ENCODE data around the gene RNU4-1. TPM values are rescaled to one million over a fixed set of nuclear protein-coding genes. Genes with fewer than 3 reads are reported as not detected.

RNU4-1 gene
- total and polyA plus RNA-seq, 4 donors, result under 0.01 to 26.0 (median under 0.01) TPM; not detected in 1

DNA sequence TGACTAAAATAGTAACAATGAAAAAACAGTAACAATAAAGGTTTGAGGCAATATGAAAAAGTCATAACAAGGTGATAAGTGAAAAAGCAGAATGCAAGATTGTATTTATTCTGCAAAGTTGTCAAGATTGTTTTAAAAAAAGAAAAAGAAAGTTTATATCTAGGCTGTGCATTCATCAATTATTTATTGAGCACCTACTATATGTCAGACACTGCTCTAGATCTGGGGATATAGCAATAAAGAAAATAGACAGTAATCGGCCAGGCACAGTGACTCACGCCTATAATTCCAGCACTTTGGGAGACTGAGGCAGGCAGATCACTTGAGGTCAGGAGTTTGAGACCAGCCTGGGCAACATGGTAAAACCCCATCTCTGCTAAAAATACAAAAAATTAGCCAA lies 30.7 kb upstream of the RNU4-1 start:
- H3K27me3 ChIP-seq (ENCODE audit: control insufficient read depth in 4 of 4, insufficient read depth in 4 of 4, low read length in 3 of 4), result no peaks in the 10 kb centered on the region
- H3K36me3 ChIP-seq (ENCODE audit: control insufficient read depth in 4 of 4, insufficient read depth in 3 of 4, low read depth in 1 of 4, low read length in 3 of 4), result no peaks in the 10 kb centered on the region
- no peak overlapping the region for H3K27ac ChIP-seq (ENCODE audit: low read depth in 1 of 2, low read length in 2 of 2)
- 96% methylated on average over 2 of the region's 2 CpGs for WGBS
- DNase-seq (ENCODE audit: low spot score), result no peak
- H3K4me1 ChIP-seq (ENCODE audit: control insufficient read depth in 4 of 4, insufficient read depth in 4 of 4, low read length in 3 of 4), result peaks cover 5 to 33% (median 25%) of the 10 kb centered on the region in 4 donors
- no peak overlapping the region for H3K9ac ChIP-seq (ENCODE audit: low read depth in 1 of 2, low read length in 2 of 2)
- H3K9me3 ChIP-seq (ENCODE audit: control insufficient read depth in 4 of 4, low read length in 3 of 4), result no peaks in the 10 kb centered on the region
- H3K4me3 ChIP-seq (ENCODE audit: low read depth in 1 of 3, low read length in 3 of 3), result no peak overlapping the region
- TF ChIP-seq HNF4A (conservative IDR thresholded peaks at IDR 0.05) (no peak), EGR1 (IDR thresholded peaks at IDR 0.05; ENCODE audit: low read depth in 2 of 2) (no peak), SP1 (IDR thresholded peaks at IDR 0.05) (no peak), ATF3 (IDR thresholded peaks at IDR 0.05) (no peak), TAF1 (conservative IDR thresholded peaks at IDR 0.05) (no peak), REST (IDR thresholded peaks at IDR 0.05) (no peak), FOXA2 (IDR thresholded peaks at IDR 0.05) (no peak), YY1 (IDR thresholded peaks at IDR 0.05) (no peak), NR2F2 (IDR thresholded peaks at IDR 0.05) (no peak), MAX (IDR thresholded peaks at IDR 0.05) (no peak), RAD21 (IDR thresholded peaks at IDR 0.05) (no peak)
- TF ChIP-seq, protein P1, sequence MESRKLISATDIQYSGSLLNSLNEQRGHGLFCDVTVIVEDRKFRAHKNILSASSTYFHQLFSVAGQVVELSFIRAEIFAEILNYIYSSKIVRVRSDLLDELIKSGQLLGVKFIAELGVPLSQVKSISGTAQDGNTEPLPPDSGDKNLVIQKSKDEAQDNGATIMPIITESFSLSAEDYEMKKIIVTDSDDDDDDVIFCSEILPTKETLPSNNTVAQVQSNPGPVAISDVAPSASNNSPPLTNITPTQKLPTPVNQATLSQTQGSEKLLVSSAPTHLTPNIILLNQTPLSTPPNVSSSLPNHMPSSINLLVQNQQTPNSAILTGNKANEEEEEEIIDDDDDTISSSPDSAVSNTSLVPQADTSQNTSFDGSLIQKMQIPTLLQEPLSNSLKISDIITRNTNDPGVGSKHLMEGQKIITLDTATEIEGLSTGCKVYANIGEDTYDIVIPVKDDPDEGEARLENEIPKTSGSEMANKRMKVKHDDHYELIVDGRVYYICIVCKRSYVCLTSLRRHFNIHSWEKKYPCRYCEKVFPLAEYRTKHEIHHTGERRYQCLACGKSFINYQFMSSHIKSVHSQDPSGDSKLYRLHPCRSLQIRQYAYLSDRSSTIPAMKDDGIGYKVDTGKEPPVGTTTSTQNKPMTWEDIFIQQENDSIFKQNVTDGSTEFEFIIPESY (IDR thresholded peaks at IDR 0.05), result no peak

DNA sequence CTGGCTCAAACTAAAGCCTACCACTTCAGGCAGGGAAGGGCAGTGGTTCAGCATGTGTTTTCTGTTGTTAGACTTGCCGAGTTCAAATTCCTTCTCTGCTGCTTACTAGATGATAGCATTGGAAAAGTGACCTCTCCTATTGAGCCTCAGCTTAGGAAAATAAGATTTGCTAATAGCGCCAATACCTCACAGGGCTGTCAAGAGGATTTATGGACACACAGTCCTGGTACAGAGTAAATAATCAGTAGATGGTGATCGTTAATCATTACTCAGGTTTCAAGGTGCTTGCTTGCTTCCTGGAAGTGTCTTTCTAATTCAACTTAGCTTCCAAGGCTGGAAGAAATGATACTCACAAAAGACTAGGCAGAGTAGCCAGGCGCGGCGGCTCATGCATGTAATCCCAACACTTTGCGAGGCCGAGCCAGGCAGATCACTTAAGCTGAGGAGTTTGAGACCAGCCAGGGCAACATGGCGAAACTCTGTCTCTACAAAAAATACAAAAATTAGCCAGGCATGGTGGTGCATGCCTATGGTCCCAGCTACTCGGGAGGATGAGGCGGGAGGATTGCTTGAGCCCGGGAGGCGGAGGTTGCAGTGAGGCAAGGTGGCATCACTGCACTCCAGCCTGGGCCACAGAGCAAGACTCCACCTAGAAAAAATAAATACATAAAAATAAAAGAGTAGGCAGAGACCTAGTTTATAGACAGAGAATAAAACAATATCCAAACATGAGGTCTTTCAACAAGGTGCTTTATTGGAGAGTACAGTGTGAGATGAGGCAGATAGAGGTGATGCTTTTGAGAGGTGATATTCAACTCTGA lies 28.6 kb upstream of the RNU4-1 start:
- H3K9me3 ChIP-seq (ENCODE audit: control insufficient read depth in 4 of 4, low read length in 3 of 4), result no peaks in the 10 kb centered on the region
- H3K36me3 ChIP-seq (ENCODE audit: control insufficient read depth in 4 of 4, insufficient read depth in 3 of 4, low read depth in 1 of 4, low read length in 3 of 4), result no peaks in the 10 kb centered on the region
- no peaks in the 10 kb centered on the region for H3K27me3 ChIP-seq (ENCODE audit: control insufficient read depth in 4 of 4, insufficient read depth in 4 of 4, low read length in 3 of 4)
- H3K4me1 ChIP-seq (ENCODE audit: control insufficient read depth in 4 of 4, insufficient read depth in 4 of 4, low read length in 3 of 4), result peaks cover 5 to 38% (median 21%) of the 10 kb centered on the region in 4 donors
- no peak for DNase-seq (ENCODE audit: low spot score)
- WGBS, result 63% methylated on average over 13 of the region's 13 CpGs
- H3K27ac ChIP-seq (ENCODE audit: low read depth in 1 of 2, low read length in 2 of 2), result peak overlapping the region; percentile 52 to 59
- H3K9ac ChIP-seq (ENCODE audit: low read depth in 1 of 2, low read length in 2 of 2), result no peak overlapping the region
- H3K4me3 ChIP-seq (ENCODE audit: low read depth in 1 of 3, low read length in 3 of 3), result no peak overlapping the region
- peak; percentile 52 for TF ChIP-seq REST (IDR thresholded peaks at IDR 0.05)
- no peak for TF ChIP-seq FOXA1 (IDR thresholded peaks at IDR 0.05)
- peak; percentile 56 for TF ChIP-seq YY1 (IDR thresholded peaks at IDR 0.05)
- peak; percentile 63 to 79 for TF ChIP-seq RXRA (IDR thresholded peaks at IDR 0.05)
- peak; percentile 58 for TF ChIP-seq MAX (IDR thresholded peaks at IDR 0.05)
- peak in 1 of 2 donors; percentile 12 for TF ChIP-seq GABPA (IDR thresholded peaks at IDR 0.05 in 1 of 2, conservative IDR thresholded peaks at IDR 0.05 in 1 of 2)
- peak; percentile 12 for TF ChIP-seq NR2F2 (IDR thresholded peaks at IDR 0.05)
- TF ChIP-seq FOXA2 (IDR thresholded peaks at IDR 0.05), result peak; percentile 71
- TF ChIP-seq EGR1 (IDR thresholded peaks at IDR 0.05; ENCODE audit: low read depth in 2 of 2), result peak in 1 of 2 donors; percentile 18
- TF ChIP-seq JUND (IDR thresholded peaks at IDR 0.05), result peak; percentile 54 to 86
- peak; percentile 80 for TF ChIP-seq HNF4G (IDR thresholded peaks at IDR 0.05)
- peak; percentile 28 for TF ChIP-seq ATF3 (IDR thresholded peaks at IDR 0.05)
- peak; percentile 34 for TF ChIP-seq TAF1 (conservative IDR thresholded peaks at IDR 0.05)
- peak; percentile 78 to 89 for TF ChIP-seq HNF4A (conservative IDR thresholded peaks at IDR 0.05)
- TF ChIP-seq, protein P1 (IDR thresholded peaks at IDR 0.05), result peak; percentile 30
- TF ChIP-seq RAD21 (IDR thresholded peaks at IDR 0.05), result peak in 1 of 2 donors; percentile 40
- TF ChIP-seq SP1 (IDR thresholded peaks at IDR 0.05), result peak; percentile 95
